HepG2 (cell line): ENCODE measurements around the gene WASF1. TPM values are rescaled to one million over a fixed set of nuclear protein-coding genes. Genes with fewer than 3 reads are reported as not detected.

Experiments
- BCL6 ChIP-seq: IDR thresholded peaks from 2 replicates; pipeline ENCODE4 v1.6.1; 2016; ENCODE audit warnings: missing genetic modification reagents, missing compliant biosample characterization
- EP300 ChIP-seq, 3 experiments: sonication (generic) in 1 of 3; formaldehyde crosslinking in 1 of 3; IDR thresholded peaks; 2 replicates each; pipeline versions ENCODE4 v1.5.1 to v1.6.1; 2011 to 2020; ENCODE audit warnings: low read depth in 2 of 3, low read length in 2 of 3, borderline replicate concordance in 1 of 3, improper control_type of control experiment in 1 of 3, mild to moderate bottlenecking in 1 of 3, missing genetic modification reagents in 1 of 3, moderate library complexity in 1 of 3
- ETV5 ChIP-seq: IDR thresholded peaks from 2 replicates; pipeline ENCODE4 v1.6.1; 2018; ENCODE audit warnings: missing biosample characterization, missing genetic modification reagents, inconsistent platforms, borderline replicate concordance
- GFI1 ChIP-seq: sonication (generic); formaldehyde crosslinking; IDR thresholded peaks from 2 replicates; pipeline ENCODE4 v1.5.0; 2020; ENCODE audit warnings: missing genetic modification reagents, mild to moderate bottlenecking, borderline replicate concordance
- HMG20A ChIP-seq: IDR thresholded peaks from 2 replicates; pipeline ENCODE4 v1.6.1; 2016; ENCODE audit warnings: borderline replicate concordance
- JARID2 ChIP-seq: sonication (generic); formaldehyde crosslinking; IDR thresholded peaks from 2 replicates; pipeline ENCODE4 v1.8.1; 2023; ENCODE audit warnings: missing genetic modification reagents, inconsistent platforms; ENCODE audit not compliant: insufficient replicate concordance
- KDM3A ChIP-seq: IDR thresholded peaks from 2 replicates; pipeline ENCODE4 v1.6.1; 2018; ENCODE audit warnings: low read depth, missing compliant biosample characterization
- KLF15 ChIP-seq: sonication (generic); formaldehyde crosslinking; IDR thresholded peaks from 2 replicates; pipeline ENCODE4 v1.8.1; 2023; ENCODE audit warnings: borderline replicate concordance, mild to moderate bottlenecking, inconsistent platforms, missing genetic modification reagents, mixed read lengths
- LCORL ChIP-seq, 2 experiments: fragments of 450-650 bp in 1 of 2; sonication (generic) in 1 of 2; formaldehyde crosslinking in 1 of 2; IDR thresholded peaks; 2 replicates each; pipeline versions ENCODE4 v1.5.0 to v1.6.1; 2017 to 2020; ENCODE audit warnings: antibody characterized with exemption in 1 of 2, missing genetic modification reagents in 1 of 2
- NR2F6 ChIP-seq, 2 experiments: IDR thresholded peaks; 2 replicates each; pipeline ENCODE4 v1.6.1; 2016; ENCODE audit warnings: antibody characterized with exemption in 1 of 2, mild to moderate bottlenecking in 1 of 2
- PLRG1 ChIP-seq: fragments of 450-650 bp; conservative IDR thresholded peaks from 2 replicates; pipeline ENCODE4 v1.6.1; 2016
- SALL1 ChIP-seq: sonication (generic); formaldehyde crosslinking; IDR thresholded peaks from 2 replicates; pipeline ENCODE4 v1.8.0; 2022; ENCODE audit warnings: mild to moderate bottlenecking, missing genetic modification reagents
- SMAD9 ChIP-seq: sonication (generic); formaldehyde crosslinking; IDR thresholded peaks from 2 replicates; pipeline ENCODE4 v1.5.1; 2020; ENCODE audit warnings: mild to moderate bottlenecking, missing genetic modification reagents
- SOX13 ChIP-seq, 3 experiments: fragments of 450-650 bp in 1 of 3; sonication (generic) in 1 of 3; formaldehyde crosslinking in 1 of 3; IDR thresholded peaks in 2 of 3; conservative IDR thresholded peaks in 1 of 3; 2 replicates each; pipeline versions ENCODE4 v1.5.0 to v1.6.1; 2016 to 2020; ENCODE audit warnings: antibody characterized with exemption in 1 of 3, mild to moderate bottlenecking in 1 of 3, missing compliant biosample characterization in 1 of 3, missing genetic modification reagents in 1 of 3, moderate library complexity in 1 of 3
- SOX5 ChIP-seq: IDR thresholded peaks from 2 replicates; pipeline ENCODE4 v1.6.1; 2016; ENCODE audit warnings: borderline replicate concordance
- TEAD3 ChIP-seq: optimal IDR thresholded peaks from 2 replicates; pipeline ENCODE3; 2016; ENCODE audit warnings: borderline replicate concordance
- ZMYM4 ChIP-seq: sonication (generic); formaldehyde crosslinking; IDR thresholded peaks from 2 replicates; pipeline ENCODE4 v1.8.1; 2023; ENCODE audit warnings: mild to moderate bottlenecking, missing genetic modification reagents
- polyA plus RNA-seq, 8 experiments: library from polyadenylated mRNA; depleted of rRNA in 3 of 8; stranded (reverse) in 7 of 8; unstranded in 1 of 8; fragments of >200 nt; fragmentation: Illumina TruSeq in 4 of 8; extraction: Trizol in 4 of 8; gene quantifications; 2 replicates each; pipeline versions ENCODE4 v1.2.1 to v1.2.3, GENCODE V29; 2011 to 2016; ENCODE audit warnings: low read depth in 4 of 8, missing spikeins in 1 of 8, mixed read lengths in 1 of 8; ENCODE audit not compliant: insufficient read depth in 1 of 8
- total RNA-seq, 5 experiments: library from RNA; depleted of rRNA; stranded (reverse); fragments of >200 nt; fragmentation: Illumina TruSeq; extraction: Trizol; gene quantifications; 2 replicates each; pipeline ENCODE4 v1.2.3, GENCODE V29; 2016; ENCODE audit warnings: low read depth in 1 of 5
- TF ChIP-seq, protein P1 (sequence below), 2 experiments: IDR thresholded peaks; 2 replicates each; pipeline ENCODE4 v1.6.1; 2011 to 2012; ENCODE audit warnings: low read length in 2 of 2, borderline replicate concordance in 1 of 2, low read depth in 1 of 2, mild to moderate bottlenecking in 1 of 2, moderate library complexity in 1 of 2
- TF ChIP-seq, protein P2 (sequence below): sonication (generic); formaldehyde crosslinking; conservative IDR thresholded peaks from 2 replicates; pipeline ENCODE4 v1.4.0; 2020; ENCODE audit warnings: missing genetic modification reagents
- TF ChIP-seq, protein P3 (sequence below): sonication (generic); formaldehyde crosslinking; IDR thresholded peaks from 2 replicates; pipeline ENCODE4 v1.4.0; 2020; ENCODE audit warnings: mild to moderate bottlenecking, missing genetic modification reagents
- TF ChIP-seq, protein P4 (sequence below): IDR thresholded peaks from 2 replicates; pipeline ENCODE4 v1.6.1; 2016; ENCODE audit warnings: low read depth, control low read depth

WASF1 gene
- total and polyA plus RNA-seq, 2 of the 13 experiments (the other 11 are each of a cell fraction or from before 2014, with no cell fraction given): 8.5 to 17.3 TPM

DNA sequence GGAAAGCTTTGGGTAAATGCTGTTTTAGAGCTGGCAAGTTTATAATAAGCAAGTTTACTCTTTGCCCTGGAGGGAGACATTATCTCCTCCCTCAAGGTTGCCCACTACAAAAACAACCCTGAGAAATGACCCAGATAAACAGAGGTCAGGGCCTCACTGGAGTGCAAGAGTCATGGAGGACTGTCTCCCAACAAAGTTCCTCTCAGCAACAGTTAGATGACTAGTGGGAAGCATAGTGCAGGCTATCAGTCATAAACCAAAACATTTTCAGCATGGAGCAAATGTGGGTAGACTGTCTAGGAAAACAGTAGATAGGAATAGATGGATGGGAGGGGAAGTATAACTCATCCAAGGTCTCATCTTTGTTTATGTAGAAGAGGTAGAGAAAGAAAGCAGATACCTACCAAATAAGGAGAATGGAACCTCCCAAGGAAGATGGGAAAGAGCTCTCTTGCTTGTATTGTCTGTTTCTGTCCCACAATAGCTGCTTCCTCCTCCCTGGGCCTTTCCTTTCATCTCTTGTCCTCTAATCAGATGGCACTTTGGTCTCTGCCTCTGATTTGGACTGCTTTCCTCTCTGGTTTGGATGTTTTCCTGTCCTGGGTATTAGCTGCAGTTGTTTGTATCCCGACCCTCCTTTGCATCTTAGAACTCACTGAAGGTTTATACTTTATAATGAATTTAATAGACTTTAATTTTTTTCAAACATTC, 95.4 kb downstream of the WASF1 start (continued):
- TF ChIP-seq, protein P1, sequence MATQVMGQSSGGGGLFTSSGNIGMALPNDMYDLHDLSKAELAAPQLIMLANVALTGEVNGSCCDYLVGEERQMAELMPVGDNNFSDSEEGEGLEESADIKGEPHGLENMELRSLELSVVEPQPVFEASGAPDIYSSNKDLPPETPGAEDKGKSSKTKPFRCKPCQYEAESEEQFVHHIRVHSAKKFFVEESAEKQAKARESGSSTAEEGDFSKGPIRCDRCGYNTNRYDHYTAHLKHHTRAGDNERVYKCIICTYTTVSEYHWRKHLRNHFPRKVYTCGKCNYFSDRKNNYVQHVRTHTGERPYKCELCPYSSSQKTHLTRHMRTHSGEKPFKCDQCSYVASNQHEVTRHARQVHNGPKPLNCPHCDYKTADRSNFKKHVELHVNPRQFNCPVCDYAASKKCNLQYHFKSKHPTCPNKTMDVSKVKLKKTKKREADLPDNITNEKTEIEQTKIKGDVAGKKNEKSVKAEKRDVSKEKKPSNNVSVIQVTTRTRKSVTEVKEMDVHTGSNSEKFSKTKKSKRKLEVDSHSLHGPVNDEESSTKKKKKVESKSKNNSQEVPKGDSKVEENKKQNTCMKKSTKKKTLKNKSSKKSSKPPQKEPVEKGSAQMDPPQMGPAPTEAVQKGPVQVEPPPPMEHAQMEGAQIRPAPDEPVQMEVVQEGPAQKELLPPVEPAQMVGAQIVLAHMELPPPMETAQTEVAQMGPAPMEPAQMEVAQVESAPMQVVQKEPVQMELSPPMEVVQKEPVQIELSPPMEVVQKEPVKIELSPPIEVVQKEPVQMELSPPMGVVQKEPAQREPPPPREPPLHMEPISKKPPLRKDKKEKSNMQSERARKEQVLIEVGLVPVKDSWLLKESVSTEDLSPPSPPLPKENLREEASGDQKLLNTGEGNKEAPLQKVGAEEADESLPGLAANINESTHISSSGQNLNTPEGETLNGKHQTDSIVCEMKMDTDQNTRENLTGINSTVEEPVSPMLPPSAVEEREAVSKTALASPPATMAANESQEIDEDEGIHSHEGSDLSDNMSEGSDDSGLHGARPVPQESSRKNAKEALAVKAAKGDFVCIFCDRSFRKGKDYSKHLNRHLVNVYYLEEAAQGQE (IDR thresholded peaks at IDR 0.05; ENCODE audit: borderline replicate concordance in 1 of 2, low read depth in 1 of 2, low read length in 2 of 2): no peak
- TF ChIP-seq BCL6 (CRISPR knock-in tag): peak; percentile 48; the same call in 1 of the 2 replicates
- no peak; the same call in 1 of the 2 replicates for TF ChIP-seq NR2F6 (IDR thresholded peaks at IDR 0.05)
- TF ChIP-seq NR2F6 (CRISPR knock-in tag; IDR thresholded peaks at IDR 0.05): 0 out of 2 replicates have a peak, but pooled peaks have one; percentile 35
- no peak for TF ChIP-seq KLF15
- no peak for TF ChIP-seq LCORL (IDR thresholded peaks at IDR 0.05)
- TF ChIP-seq LCORL (CRISPR knock-in tag; IDR thresholded peaks at IDR 0.05): 0 out of 2 replicates have a peak, but pooled peaks have one; percentile 20
- TF ChIP-seq, protein P2, sequence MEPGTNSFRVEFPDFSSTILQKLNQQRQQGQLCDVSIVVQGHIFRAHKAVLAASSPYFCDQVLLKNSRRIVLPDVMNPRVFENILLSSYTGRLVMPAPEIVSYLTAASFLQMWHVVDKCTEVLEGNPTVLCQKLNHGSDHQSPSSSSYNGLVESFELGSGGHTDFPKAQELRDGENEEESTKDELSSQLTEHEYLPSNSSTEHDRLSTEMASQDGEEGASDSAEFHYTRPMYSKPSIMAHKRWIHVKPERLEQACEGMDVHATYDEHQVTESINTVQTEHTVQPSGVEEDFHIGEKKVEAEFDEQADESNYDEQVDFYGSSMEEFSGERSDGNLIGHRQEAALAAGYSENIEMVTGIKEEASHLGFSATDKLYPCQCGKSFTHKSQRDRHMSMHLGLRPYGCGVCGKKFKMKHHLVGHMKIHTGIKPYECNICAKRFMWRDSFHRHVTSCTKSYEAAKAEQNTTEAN (CRISPR knock-in tag): 0 out of 2 replicates have a peak, but pooled peaks have one; percentile 22
- TF ChIP-seq SOX5 (CRISPR knock-in tag): peak; percentile 98
- TF ChIP-seq, protein P3, sequence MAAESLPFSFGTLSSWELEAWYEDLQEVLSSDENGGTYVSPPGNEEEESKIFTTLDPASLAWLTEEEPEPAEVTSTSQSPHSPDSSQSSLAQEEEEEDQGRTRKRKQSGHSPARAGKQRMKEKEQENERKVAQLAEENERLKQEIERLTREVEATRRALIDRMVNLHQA (CRISPR knock-in tag): no peak
- TF ChIP-seq SMAD9 (CRISPR knock-in tag): no peak
- TF ChIP-seq SOX13 (IDR thresholded peaks at IDR 0.05): peak; percentile 76
- peak in 1 of 2 experiments; percentile 96; a peak in 2 of 4 replicates for TF ChIP-seq SOX13 (CRISPR knock-in tag; conservative IDR thresholded peaks at IDR 0.05 in 1 of 2, IDR thresholded peaks at IDR 0.05 in 1 of 2)
- TF ChIP-seq ZMYM4: peak; percentile 42
- TF ChIP-seq SALL1: peak; percentile 35; the same call in 1 of the 2 replicates
- TF ChIP-seq GFI1 (CRISPR knock-in tag): peak; percentile 89
- TF ChIP-seq PLRG1: no peak
- 0 out of 2 replicates have a peak, but pooled peaks have one; percentile 19 for TF ChIP-seq HMG20A (CRISPR knock-in tag)
- TF ChIP-seq KDM3A (CRISPR knock-in tag): no peak
- TF ChIP-seq, protein P4, sequence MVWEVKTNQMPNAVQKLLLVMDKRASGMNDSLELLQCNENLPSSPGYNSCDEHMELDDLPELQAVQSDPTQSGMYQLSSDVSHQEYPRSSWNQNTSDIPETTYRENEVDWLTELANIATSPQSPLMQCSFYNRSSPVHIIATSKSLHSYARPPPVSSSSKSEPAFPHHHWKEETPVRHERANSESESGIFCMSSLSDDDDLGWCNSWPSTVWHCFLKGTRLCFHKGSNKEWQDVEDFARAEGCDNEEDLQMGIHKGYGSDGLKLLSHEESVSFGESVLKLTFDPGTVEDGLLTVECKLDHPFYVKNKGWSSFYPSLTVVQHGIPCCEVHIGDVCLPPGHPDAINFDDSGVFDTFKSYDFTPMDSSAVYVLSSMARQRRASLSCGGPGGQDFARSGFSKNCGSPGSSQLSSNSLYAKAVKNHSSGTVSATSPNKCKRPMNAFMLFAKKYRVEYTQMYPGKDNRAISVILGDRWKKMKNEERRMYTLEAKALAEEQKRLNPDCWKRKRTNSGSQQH (CRISPR knock-in tag): no peak
- peak; percentile 39; the same call in 1 of the 2 replicates for TF ChIP-seq ETV5 (CRISPR knock-in tag)
- peak; percentile 53 for TF ChIP-seq TEAD3
- TF ChIP-seq EP300 (IDR thresholded peaks at IDR 0.05; ENCODE audit: low read depth in 2 of 2, low read length in 2 of 2): 0 out of 4 replicates have a peak, but pooled peaks of 1 of the 2 experiments have one; percentile 21
- no peak for TF ChIP-seq EP300 (CRISPR knock-in tag; IDR thresholded peaks at IDR 0.05; ENCODE audit: borderline replicate concordance)
- TF ChIP-seq JARID2: no peak
